Fibroblast of skin of abdomen (primary cell): Measurements from ENCODE around the gene SYNJ2.
"Not testable (repeated sequence)": the region's sequence is repeated elsewhere in the genome, so short reads cannot be mapped to it uniquely, and the experiment has no call there.

ENCODE experiments used
- DNase-seq: peaks from one replicate; pipeline ENCODE4 v3.0.0-alpha.2; 2013

The SYNJ2 gene

DNA sequence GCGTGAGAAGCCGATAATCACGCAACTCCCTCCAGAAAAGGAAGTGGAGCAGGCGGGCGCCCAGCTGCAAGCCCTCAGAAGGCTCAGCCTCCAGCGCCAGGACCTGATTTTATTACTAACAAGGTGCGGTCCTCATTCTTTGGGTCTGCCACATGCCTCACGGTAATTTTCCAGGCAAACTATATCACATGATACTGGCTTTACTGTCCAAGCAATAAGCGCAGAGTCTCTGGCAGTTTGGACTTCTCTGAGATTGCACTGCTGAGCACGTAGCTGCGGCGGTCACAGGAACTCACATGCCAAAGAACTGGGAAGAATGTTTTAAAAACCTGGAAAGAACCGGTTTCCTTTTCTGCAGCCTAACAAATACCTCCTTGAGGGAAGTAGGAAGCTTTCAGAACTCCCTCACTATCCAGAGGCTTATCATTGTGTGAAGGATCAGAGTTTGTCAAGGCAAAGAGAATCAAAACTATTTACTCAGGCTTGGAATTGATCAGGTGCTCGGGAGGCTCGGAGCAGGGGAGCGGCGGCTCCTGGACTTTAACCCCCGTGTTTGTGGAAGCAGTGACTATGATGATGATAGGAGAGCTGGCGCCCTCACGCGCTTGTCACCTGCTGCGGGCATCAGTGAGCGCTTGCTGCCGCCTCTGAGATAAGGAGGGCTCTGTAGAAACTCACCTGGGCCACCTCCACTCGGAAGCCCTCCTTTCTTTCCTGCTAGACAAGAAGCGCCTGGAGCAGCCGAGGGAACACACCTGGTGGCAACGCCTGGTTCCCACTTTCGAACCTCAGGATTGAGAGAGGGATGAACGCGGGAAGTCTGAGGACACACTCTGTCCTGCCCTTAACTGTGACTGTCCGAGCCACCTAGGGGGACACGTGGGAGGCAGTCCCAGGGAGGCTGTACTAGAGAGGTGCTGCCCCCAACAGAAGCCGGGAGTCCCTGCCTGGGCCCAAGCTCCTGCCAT is 27.2 kb upstream of the SYNJ2 start:
- no peak for DNase-seq

DNA sequence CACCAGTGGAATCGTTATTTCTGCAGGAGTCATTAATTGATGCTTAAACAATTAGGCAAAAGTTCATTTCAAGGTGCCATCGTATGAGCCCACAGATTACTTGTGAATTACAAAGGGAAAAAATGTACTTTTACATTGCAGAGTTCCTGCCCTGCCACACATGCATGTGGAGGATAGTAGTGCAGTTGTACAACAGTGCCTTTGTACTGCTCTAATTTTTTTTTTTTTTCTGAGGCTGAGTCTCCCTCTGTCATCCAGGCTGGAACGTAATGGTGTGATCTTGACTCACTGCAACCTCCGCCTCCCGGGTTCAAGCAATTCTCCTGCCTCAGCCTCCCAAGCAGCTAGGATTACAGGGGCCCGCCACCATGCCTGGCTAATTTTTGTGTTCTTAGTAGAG is 26.0 kb upstream of the SYNJ2 start:
- no peak for DNase-seq

DNA sequence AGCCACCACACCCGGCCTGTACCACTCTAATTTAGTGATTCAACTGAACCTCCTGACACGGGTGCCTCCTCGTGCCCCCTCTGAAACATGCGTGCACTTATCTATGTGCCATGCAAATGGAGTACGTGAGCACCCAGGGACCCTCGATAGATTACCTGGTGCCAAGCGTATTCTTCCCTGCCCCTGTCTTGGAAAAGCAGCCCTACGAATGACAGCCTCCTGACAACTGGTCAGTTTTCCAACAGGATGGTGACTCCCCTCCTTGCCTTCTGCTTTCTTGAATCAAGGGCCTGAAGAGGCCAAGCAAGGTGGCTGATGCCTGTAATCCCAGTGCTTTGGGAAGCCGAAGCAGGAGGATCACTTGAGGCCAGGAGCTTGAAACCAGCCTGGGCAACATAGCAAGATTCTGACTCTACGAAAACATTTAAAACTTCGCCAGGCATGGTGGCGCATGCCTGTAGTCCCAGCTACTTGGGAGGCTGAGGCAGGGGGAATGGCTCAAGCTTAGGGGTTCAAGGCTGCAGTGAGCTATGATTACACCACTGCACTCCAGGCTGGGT is 25.4 kb upstream of the SYNJ2 start:
- DNase-seq, result no peak

DNA sequence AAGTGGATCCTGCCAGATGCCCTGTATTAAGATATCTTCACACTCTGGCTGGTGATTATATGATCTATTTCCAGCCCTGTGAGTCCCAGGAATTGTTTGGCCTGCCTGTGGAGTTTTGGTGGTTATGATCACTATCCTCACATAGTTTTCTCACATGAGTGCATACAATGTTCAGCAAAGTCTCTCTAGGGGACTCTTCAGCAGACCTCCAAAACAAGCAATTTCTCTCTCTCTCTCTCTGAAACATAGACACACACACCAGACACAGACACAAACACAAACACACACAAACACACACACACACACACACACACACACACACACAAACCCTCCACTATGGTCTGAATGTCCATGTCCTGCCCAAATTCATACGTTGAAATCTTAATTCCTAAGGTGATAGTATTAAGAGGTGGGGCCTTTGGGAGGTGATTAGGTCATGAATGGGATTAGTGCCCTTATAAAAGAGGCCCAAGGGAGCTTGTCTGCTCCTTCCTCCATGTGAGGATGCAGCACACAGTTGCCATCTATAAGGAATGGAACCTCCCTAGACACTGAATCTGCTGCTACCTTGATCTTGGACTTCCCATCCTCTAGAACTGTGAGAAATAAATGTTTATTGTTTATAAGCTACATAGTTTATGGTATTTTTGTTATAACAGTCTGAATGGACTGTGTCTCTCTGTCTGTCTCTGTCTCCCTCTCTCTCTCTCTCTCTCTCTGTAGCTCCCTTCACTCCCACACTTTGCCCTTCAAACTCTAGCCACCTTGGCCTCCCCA is 22.0 kb upstream of the SYNJ2 start:
- DNase-seq, result no peak

DNA sequence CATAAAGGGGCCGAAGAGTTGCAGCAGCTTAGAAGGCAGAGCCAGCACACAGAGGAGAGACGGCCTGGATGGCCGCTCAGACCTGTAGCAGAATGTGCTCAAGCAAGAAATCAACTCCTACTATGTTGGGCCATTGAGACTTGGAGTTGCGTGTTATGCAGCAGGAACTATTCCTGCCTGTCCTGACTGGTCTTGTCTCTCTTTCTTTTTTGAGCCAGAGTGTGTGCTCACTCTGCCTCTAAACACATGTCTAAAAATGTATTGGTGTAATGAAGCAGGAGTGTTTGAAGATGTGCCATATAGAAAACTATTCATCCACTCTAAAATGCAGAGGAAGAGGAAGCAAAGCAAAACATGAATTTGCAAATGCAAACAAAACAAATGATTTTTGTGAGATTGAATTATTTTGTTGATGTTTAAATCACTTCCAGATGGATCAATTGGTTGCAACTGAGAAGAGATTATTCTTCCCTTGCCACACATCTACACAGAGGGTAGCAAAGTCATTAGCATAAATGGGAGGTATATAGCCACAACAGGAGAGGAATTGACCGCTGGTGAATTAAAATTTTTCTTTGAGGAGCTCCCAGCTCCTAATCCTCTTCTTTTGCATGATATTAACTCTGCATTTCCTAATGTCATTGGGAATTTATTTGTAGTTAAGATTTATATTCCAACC is 20.4 kb upstream of the SYNJ2 start:
- DNase-seq, result no peak

DNA sequence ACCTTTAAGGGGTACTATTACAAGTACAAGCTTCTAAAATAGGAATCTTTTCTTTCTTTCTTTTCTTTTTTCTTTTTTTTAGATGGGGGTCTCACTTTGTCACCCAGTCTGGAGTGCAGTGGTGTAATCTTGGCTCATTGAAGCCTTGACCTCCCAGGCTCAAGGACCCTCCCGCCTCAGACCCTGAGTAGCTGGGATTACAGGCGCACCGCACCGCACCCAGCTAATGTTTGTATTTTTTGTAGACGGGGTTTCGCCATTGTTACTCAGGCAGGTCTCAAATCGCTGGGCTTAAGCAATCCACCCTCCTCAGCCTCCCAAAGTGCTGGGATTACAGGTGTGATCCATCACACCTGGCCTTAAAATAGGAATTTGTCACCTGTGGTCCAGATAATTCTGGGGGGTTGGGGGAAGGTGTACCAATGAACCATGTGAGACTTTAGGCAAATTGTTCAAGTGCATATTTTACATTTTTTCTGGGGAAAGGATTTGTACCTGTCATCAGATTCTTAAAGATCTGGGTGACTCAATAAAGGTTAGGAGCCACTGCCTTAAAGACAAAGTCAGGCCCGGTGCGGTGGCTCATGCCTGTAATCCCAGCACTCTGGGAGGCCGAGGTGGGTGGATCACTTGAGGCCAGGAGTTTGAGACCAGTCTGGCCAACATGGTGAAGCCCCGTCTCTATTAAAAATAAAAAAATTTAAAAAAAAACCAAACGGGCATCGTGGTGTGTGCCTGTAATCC is 19.7 kb upstream of the SYNJ2 start:
- no peak for DNase-seq

DNA sequence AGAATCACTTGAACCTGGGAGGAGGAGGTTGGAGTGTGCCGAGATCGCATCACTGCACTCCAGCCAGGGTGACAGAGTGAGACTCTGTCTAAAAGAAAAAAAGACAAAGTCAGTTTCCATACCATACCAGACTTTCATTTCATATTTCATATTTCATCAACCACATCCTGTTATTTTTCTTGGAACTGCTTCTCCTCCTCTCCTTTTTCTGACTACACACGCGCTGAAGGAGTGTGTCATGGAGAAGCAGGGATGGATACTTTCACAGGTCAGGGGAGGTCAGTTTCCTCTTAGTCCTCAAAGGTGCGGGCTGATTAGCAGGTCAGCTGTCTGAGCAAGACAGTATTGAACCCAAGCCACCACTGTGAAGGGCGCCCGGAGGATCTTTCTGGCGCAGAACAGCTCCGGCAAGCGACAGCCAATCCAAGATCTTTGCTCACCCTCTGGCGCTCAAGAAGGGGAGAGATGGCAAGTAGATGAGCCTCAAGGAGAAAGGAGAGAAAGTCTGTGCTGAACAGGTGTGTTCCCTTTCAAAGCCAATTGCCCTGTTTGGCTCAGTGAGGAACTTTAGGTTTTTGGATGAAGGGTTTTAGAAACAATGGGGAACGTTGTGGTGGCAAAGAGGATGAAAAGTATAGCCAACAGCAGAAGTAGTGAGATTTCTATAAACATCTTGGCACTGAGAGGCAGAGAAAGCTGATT is 18.9 kb upstream of the SYNJ2 start:
- DNase-seq, result peak; percentile 67

DNA sequence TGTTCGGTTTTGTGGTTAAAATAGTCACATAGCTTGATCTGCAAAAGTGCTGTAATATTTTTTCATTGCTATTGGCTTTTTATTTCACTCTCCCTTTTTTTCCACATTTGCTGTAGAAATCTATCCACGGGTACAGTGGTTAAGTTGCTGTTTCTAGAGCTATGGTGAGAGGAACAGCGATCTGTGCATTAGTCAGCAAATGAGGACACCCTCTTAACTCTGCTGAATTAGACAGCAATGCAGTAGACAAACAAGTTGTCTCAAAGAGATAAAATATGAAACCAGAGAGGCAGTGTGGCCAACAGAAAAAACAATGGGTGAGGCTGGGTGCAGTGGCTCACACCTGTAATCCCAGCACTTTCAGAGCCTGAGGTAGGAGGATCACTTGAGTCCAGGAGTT is 17.6 kb upstream of the SYNJ2 start:
- DNase-seq, result no peak

DNA sequence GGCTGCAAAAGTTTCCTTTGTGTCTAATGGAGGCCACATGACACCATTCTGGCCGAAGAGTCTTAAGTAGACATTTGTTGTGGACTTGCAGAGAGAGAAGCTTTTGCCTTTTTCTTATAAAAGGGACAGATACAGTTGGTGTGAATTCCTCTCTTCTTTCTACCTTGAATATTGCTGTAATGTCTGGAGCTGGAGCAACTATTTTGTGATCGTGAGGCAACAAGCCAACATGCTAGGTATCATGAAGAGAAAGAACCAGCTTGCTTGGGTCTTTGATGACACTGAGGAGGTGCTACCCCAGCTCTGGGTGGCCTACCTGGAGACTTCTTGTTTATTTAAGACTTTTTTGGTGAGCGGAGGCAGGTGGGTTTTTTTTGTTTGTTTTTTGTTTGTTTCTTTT is 16.3 kb upstream of the SYNJ2 start:
- no peak for DNase-seq

DNA sequence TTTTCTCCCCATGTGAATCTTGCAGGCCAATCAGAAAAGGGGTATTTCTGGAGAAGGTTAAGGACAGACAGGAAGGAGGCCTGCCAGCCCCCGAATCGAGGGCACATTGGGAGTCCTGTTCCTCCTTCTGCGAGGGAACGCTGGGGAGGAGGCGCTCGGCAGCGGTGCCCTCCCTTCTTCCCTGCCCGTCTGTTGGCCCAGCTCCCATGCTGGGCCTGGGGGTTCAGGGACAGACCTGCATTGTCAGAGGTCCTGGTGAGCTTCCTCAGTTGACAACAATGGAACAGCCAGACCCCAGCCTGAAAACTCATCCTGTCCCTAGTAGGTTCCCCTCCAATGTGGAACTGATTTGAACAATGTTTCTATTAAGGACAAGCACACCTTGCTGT is 15.1 kb upstream of the SYNJ2 start:
- no peak for DNase-seq

DNA sequence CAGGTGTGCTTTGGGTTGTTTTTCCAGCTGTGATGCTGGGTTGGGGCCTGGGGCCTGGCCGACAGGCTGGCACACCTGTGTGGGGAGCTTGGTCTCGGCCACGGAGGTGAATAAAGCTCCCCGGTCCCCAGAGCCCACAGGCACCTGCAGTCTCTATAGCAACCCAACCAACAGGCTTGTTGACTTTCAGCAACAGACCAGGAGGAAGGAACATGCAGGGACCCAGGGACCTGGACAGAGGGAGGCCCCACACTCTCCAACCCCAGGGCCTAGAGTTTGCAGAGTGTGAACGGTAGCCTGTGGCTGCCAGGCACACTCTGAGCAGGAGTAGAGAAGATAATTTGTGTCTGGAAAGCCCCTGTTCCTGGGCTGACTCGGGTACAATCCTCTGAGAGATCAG is 14.6 kb upstream of the SYNJ2 start:
- DNase-seq, result no peak

DNA sequence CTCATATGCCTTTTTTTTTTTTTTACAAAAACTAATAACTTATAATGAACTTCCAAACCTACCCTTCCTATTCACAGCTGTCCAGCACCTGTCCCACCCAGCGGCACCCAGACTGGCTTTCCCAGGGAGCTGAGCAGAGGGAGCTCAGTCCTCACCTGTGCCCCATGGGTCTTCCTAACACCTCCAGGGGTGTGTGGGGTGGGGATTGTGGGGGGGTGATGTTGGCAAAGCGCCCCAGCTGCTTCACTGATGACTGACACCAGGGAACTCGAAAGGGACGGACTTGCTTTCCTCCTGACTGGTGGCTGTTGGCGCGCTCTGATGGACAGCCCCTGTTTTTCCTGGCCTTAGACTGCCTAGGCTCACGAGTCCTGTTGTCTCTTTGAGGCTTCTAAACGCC is 14.2 kb upstream of the SYNJ2 start:
- no peak for DNase-seq

DNA sequence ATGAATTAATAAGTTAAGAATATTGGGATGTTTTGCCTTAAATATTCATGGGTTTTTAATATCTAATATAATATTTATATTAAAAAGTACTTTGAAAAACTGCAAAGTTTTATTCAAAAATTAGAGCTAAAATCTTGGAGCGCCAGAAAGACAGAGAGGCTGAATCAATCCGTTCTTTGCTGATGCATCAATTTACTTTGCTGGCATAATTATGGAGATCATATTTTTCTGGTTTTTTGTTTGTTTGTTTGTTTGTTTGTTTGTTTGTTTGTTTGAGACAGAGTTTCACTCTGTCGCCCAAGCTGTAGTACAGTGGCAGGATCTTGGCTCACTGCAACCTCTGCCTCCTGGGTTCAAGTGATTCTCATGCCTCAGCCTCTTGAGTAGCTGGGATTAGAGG is 9.5 kb upstream of the SYNJ2 start:
- DNase-seq, result not testable (repeated sequence)

DNA sequence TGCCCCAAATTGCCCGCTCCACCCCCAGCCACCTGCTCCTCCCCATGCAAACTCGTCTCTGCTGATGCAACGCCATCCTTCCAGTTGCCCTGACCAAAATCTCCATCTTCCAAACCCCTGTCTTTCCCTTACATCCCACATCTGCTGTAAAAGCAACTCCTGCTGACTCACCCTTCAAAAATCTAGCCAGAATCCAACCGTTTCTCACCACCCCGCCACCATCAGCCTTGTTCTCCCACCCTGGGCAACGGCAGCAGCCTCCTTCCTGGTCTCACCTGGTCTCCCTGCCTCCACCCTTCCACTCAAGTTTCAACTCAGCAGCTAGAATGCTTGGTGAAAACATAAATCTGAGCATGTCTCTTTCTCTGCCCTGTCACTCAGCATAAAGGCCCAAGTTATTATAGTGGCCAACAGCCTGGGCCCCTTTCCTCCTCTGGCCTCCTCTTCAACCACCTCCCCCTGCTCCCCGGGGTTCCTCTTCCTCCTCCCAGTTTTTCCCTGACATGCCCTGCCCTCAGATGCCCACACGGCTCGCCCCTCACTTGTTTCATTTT is 7.2 kb upstream of the SYNJ2 start:
- DNase-seq, result peak; percentile 74

DNA sequence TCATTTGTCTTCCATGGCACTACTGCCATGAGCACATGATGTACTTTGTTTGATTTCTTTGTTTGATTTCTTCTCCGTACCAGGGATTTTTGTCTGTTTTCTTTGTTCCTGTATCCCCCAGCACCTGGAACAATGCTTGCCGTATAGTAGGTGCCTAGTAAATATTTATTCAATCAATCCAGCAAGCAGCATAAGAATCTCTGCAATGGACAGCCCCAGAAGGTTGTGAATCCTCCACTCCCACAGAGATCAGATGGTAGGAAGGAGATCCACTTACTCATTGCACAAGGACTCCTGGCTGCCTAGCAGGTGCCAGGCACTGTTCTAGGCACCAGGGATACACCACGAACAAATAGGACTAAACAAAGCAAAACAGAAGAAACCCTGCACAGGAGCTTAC is 6.7 kb upstream of the SYNJ2 start:
- no peak for DNase-seq

DNA sequence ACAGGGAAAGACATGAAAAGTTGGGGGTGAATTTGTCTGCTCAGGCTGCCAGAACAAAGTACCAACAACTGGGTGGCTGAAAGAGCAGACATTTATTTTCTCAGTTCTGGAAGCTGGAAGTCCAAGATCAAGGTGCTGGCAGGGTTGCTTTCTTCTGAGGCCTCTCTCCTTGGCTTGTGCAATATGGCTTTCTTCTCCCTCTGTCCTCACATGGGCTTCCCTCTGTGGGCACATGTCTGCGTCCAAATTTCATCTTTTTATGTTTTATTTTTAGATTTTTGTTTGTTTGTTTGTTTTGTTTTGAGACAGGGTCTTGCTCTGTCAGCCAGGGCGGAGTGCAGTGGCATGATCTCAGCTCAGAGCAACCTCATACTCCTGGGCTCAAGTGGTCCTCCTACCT is 6.2 kb upstream of the SYNJ2 start:
- no peak for DNase-seq

DNA sequence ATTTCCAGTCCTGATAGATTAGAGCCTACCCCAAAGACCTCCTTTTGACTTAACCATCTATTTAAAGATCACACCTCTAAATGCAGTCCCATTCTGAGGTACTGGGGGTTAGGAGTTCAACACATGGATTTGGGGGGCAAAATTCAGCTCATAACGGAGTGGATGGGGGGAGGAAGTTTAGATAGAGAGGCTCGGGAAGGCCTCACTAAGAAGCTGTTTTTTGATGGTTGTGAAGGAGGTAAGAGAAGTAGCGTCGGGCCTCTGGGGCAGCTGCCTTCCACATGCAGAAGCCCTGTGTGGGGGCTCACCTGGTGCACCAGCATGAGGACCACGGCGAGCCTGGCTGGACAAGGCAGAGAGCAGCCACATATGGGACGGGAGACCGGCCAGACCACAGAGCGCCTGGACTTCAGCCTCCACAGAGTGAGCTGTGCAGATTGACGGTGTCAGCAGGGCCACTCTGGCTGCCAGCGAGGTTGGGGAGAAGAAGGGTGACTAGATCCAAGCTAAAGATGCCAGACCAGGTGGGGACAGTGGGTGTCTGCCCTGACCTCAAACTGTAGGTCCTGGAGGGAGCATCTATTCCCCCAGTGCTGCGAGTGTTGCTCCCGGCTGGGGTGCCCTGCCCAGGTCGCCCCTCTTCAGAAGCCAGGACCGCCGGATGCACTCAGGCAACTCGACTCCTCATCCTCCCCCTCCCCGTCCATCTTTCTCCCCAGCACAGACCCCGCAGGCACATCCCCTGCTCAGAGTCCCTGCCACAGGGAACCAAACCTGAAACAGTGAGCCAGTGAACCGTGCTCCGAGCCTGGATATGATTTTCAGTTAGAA is 5.1 kb upstream of the SYNJ2 start:
- DNase-seq, result no peak

DNA sequence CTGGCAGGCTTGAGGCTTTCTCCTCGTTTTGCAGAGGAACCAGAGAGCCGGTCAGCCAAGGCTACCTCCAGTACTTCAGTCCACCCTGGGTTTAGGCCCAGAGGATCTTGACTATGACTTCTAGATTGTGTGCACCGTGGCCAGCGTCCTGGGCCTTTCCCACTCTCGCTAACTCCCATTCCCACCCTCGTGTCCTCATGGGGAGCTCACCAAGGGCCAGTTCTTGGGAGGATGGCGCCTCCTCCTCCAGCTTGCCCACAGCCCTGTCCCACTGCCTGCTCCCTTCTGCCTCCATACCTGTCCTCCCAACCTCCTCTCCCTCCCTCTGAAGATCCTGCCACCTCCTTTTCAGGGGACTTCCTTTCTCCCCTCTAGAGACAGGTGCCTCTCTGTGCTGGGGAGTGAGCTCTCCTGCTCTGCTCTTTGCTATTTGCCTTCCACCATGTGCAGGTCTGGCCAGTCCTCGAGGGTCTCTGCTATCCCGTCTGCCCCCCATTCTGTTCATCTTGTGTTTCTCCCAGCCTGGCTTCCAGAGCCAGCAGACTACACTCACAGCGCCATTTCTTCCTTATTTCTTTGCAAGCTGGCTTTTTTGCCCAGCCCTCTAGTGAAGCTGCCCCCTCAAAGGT is 4.4 kb upstream of the SYNJ2 start:
- DNase-seq, result no peak

DNA sequence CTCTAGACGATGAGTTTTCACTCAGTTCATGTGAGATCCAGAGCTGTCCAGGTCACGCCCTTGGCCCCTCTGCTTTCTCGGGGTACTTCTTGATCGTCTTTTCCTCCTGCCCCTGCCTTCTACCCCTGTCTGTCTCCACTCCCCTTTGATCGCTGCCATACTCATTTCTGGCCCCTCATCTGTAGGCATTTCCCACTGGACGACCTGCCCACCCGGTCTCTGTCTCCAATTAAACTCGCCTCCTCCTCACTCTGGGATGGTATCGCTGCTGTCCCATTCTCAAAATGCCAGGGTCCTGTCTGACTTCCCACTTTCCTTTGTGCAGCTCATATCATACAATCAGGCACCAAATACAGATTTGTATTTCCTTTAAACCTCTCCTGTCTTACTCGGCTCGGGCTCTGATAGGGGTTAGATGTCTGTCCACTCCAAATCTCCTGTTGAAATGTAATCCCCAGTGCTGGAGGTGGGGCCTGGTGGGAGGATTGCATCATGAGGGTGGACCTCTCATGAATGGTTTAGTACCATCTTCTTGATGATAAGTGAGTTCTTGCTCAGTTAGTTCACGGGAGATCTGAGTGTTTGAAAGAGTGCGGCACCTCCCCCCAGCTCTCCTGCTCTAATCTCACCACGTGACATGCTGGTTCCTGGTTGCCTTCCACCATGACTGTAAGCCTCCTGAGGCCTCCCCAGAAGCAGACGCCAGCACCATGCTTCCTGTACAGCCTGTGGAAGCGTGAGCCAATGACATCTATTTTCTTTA is 3.5 kb upstream of the SYNJ2 start:
- DNase-seq, result no peak
